AG04449 (cell line): Measurements from ENCODE around the gene SORBS2.
"Not testable (repeated sequence)": the region's sequence is repeated elsewhere in the genome, so short reads cannot be mapped to it uniquely, and the experiment has no call there.

ENCODE experiments used
- CTCF ChIA-PET: fragments of 350-600 bp; formaldehyde crosslinking; extraction: SDS; loops from one replicate; lab custom pipeline; 2021; ENCODE audit warnings: antibody characterized with exemption; lab: Yijun Ruan, JAX
- POLR2A ChIA-PET: fragments of 400-600, 350-600 bp; formaldehyde crosslinking; extraction: SDS; loops from one replicate; lab custom pipeline; 2020; ENCODE audit warnings: antibody characterized with exemption, inconsistent platforms; lab: Yijun Ruan, JAX
- DNase-seq: peaks from one replicate; pipeline ENCODE4 v3.0.0-alpha.2; 2010; ENCODE audit warnings: low read depth, low spot score
- H3K4me3 ChIP-seq: 2 replicates; pipeline ENCODE4 v1.5.1; 2011; ENCODE audit warnings: low read depth, mild to moderate bottlenecking, control low read depth, low read length
- TF ChIP-seq, protein P1 (sequence below): IDR thresholded peaks from one replicate; pipeline ENCODE4 v1.5.1; 2011; ENCODE audit warnings: mild to moderate bottlenecking, moderate library complexity, low read length, control low read depth, inconsistent platforms; ENCODE audit not compliant: insufficient read depth; ENCODE audit errors: missing control alignments

SORBS2 gene

DNA sequence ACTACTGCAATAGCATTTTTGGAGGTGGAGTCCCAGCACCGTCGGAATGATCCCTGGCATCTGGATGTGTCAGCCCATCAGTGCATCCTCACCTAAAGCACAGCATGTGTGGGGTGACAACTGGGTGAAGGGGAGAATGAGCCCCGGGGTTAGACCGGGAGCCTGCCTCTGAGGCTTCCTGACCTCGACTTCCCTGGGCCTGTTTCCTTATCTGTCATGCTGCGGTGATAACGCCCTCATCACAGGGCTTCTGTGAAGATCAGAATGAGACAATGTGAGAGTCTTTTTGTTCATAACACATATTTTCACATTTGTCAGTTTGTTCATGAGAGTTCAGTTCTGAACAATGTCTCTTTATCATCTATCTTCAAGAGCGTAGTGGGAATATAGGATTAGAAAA is 245.6 kb downstream of the SORBS2 start:
- CTCF ChIA-PET = interaction anchor here (1.3 to 1.5 kb wide), 2 partner anchors 16 to 455 kb away, joined by 3 to 4 read pairs; no protein-coding TSS in a partner anchor

GRCh38 chr4:185565696-185566095 is 246.3 kb downstream of the SORBS2 start:
- no peak overlapping the region for H3K4me3 ChIP-seq
- TF ChIP-seq, protein P1, sequence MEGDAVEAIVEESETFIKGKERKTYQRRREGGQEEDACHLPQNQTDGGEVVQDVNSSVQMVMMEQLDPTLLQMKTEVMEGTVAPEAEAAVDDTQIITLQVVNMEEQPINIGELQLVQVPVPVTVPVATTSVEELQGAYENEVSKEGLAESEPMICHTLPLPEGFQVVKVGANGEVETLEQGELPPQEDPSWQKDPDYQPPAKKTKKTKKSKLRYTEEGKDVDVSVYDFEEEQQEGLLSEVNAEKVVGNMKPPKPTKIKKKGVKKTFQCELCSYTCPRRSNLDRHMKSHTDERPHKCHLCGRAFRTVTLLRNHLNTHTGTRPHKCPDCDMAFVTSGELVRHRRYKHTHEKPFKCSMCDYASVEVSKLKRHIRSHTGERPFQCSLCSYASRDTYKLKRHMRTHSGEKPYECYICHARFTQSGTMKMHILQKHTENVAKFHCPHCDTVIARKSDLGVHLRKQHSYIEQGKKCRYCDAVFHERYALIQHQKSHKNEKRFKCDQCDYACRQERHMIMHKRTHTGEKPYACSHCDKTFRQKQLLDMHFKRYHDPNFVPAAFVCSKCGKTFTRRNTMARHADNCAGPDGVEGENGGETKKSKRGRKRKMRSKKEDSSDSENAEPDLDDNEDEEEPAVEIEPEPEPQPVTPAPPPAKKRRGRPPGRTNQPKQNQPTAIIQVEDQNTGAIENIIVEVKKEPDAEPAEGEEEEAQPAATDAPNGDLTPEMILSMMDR = no peak

More for the DNA sequence above, 245.6 kb downstream of the SORBS2 start:
- TF ChIP-seq, protein P1 = no peak
- no peak for DNase-seq
- POLR2A ChIA-PET = no interaction called here
- H3K4me3 ChIP-seq = no peak overlapping the region

GRCh38 chr4:185564349-185564748 is 247.6 kb downstream of the SORBS2 start:
- H3K4me3 ChIP-seq = no peak overlapping the region
- no peak for DNase-seq
- TF ChIP-seq, protein P1 = no peak
- ChIA-PET POLR2A (no interaction called here), CTCF (no interaction called here)

More at GRCh38 chr4:185565696-185566095, 246.3 kb downstream of the SORBS2 start:
- DNase-seq = no peak
- ChIA-PET CTCF (interaction anchor here (1.5 kb wide), 1 partner anchor 456 kb away, joined by 3 read pairs; no protein-coding TSS in a partner anchor), POLR2A (no interaction called here)

DNA sequence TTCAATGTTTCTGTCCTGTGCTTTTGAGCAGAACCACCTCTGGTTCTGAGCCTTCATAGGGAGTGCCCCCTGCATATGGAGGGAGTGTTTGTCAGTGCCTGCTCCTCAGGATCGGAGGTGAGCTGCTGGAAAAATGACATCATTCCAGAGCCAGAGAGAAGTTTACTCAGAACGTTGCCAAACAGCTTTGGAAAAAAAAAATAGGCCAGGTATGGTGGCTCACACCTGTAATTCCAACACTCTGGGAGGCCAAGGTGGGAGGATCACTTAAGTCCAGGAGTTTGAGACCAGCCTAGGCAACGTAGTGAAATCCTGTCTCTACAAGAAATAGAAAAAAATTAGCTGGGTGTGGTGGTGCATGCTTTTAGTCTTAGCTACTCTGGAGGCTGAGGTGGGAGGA is 249.5 kb downstream of the SORBS2 start:
- no peak overlapping the region for H3K4me3 ChIP-seq
- TF ChIP-seq, protein P1 = no peak
- POLR2A ChIA-PET = no interaction called here
- CTCF ChIA-PET = interaction anchor here (0.8 kb wide), 1 partner anchor 36 kb away, joined by 3 read pairs; no protein-coding TSS in a partner anchor
- DNase-seq = no peak

GRCh38 chr4:185560316-185560715 is 251.7 kb downstream of the SORBS2 start:
- DNase-seq = no peak
- ChIA-PET CTCF (no interaction called here), POLR2A (interaction anchor here (0.6 kb wide), 1 partner anchor 446 kb away, joined by 3 read pairs; no protein-coding TSS in a partner anchor)
- H3K4me3 ChIP-seq = no peak overlapping the region
- TF ChIP-seq, protein P1 = no peak

DNA sequence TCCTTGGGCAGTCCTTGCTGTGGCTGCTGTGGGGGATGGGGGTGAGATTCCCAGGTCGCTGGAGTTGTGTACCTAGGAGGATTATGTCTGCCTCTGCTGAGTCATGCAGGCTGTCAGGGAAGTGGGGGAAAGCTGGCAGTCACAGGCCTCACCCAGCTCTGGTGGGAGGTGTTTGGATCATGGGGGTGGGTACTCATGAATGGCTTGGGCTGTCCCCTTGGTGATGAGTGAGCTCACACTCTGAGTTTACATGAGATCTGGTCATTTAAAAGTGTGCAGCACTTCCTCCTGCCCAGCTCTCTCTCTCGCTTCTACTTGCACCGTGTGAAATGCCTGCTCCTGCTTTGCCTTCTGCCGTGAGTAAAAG is 252.1 kb downstream of the SORBS2 start:
- POLR2A ChIA-PET = interaction anchor here (0.6 kb wide), 1 partner anchor 445 kb away, joined by 3 read pairs; no protein-coding TSS in a partner anchor
- no peak overlapping the region for H3K4me3 ChIP-seq
- TF ChIP-seq, protein P1 = no peak
- CTCF ChIA-PET = no interaction called here
- DNase-seq = no peak

DNA sequence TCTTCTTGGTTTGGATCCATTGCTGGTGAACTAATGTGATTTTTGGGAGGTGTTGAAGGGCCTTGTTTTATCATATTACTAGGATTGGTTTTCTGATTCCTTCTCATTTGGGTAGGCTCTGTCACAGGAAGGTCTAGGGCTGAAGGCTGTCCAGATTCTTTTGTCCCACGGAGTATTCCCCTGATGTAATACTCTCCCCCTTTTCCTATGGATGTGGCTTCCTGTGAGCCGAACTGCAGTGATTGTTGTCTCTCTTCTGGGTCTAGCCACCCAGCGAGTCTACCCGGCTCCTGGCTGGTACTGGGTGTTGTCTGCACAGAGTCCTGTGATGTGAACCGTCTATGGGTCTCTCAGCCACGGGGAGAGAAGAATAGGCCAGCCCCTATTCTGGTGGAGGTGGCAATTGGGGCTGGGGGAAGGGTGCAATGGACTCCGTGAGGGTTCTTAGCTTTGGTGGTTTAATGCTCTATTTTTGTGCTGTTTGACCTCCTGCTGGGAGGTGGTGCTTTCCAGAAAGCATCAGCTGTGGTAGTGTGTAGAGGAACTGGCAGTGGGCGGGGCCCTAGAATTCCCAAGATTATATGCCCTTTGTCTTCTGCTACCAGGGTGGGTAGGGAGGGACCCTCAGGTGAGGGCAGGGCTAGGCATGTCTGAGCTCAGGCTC is 252.6 kb downstream of the SORBS2 start:
- CTCF ChIA-PET, DNase-seq, POLR2A ChIA-PET, H3K4me3 ChIP-seq: not testable (repeated sequence)
